ENCODE results near the gene KCNQ1. TPM values are rescaled to one million over a fixed set of nuclear protein-coding genes. Genes with fewer than 3 reads are reported as not detected.

Gene KCNQ1
- total RNA-seq, 1 experiment from 2014 or later: 10.7 TPM

DNA sequence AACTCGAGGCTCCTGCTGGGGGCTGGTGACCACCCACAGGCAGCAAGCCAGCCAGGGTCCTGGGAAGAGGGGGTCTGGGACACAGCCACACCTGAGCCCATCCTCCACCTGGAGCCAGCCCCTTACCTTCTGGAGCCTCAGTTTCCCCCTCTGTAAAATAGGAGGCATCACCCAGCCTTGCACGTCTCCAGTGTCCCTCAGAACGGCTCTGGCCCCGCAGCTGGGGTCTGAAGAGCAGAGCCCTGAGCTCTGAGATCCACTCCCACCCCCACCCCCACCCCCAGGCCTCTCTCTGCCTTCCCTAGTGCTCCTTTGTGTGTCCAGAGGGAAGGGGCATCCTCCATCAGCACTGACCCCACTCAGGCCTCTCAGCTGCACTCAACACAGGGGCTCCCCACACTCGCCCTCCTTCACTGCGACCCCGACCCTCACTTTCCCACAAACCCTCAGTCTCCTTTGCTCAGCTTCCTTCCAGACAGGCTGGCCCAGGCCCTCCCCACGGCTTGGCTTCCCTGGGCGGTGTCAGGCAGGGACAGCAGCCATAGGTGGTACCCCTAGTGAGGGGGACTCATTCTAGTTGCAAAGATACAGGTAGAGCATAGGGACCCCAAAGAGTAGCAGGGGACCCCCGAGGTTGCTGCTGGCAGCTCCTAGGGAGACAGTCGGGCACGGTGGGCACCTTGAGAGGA, 288.3 kb downstream of the KCNQ1 start (continued):
- TF ChIP-seq, protein P1, sequence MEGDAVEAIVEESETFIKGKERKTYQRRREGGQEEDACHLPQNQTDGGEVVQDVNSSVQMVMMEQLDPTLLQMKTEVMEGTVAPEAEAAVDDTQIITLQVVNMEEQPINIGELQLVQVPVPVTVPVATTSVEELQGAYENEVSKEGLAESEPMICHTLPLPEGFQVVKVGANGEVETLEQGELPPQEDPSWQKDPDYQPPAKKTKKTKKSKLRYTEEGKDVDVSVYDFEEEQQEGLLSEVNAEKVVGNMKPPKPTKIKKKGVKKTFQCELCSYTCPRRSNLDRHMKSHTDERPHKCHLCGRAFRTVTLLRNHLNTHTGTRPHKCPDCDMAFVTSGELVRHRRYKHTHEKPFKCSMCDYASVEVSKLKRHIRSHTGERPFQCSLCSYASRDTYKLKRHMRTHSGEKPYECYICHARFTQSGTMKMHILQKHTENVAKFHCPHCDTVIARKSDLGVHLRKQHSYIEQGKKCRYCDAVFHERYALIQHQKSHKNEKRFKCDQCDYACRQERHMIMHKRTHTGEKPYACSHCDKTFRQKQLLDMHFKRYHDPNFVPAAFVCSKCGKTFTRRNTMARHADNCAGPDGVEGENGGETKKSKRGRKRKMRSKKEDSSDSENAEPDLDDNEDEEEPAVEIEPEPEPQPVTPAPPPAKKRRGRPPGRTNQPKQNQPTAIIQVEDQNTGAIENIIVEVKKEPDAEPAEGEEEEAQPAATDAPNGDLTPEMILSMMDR (IDR thresholded peaks at IDR 0.05 in 2 of 3, conservative IDR thresholded peaks at IDR 0.05 in 1 of 3; ENCODE audit: borderline replicate concordance in 1 of 3, insufficient read depth in 1 of 3, low read depth in 2 of 3, low read length in 2 of 3): no peak
- TF ChIP-seq SP1 (IDR thresholded peaks at IDR 0.05; ENCODE audit: low read depth) (no peak), CBX3 (IDR thresholded peaks at IDR 0.05; ENCODE audit: low read depth) (no peak), TCF7L2 (IDR thresholded peaks at IDR 0.05; ENCODE audit: borderline replicate concordance, extremely low read depth, insufficient read depth, insufficient read length) (no peak)
- TF ChIP-seq, protein P2, sequence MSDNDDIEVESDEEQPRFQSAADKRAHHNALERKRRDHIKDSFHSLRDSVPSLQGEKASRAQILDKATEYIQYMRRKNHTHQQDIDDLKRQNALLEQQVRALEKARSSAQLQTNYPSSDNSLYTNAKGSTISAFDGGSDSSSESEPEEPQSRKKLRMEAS (IDR thresholded peaks at IDR 0.05): no peak

GRCh38 chr11:2734181-2735052, 289.6 kb downstream of the KCNQ1 start:
- Histone ChIP-seq H3K4me2 (ENCODE audit: low read length) (no peak overlapping the region), H3K9ac (ENCODE audit: low read length) (no peak overlapping the region), H3K27ac (ENCODE audit: low read depth, low read length) (no peak overlapping the region), H3K9me2 (ENCODE audit: insufficient read depth) (no peaks in the 10 kb centered on the region), H4K20me1 (ENCODE audit: insufficient read depth) (no peaks in the 10 kb centered on the region), H2AFZ (ENCODE audit: low read depth, low read length, poor library complexity, severe bottlenecking) (no peak overlapping the region), H3K36me3 (ENCODE audit: control insufficient read depth in 1 of 2, insufficient read depth in 2 of 2, low read length in 2 of 2) (no peaks in the 10 kb centered on the region), H3K4me3 (replicated peaks in 1 of 2; ENCODE audit: low read depth in 1 of 2, low read length in 2 of 2) (no peak overlapping the region), H3K9me3 (ENCODE audit: control insufficient read depth in 1 of 2, insufficient read depth in 1 of 2, low read depth in 1 of 2, low read length in 2 of 2) (no peaks in the 10 kb centered on the region), H3K27me3 (ENCODE audit: insufficient read depth, low read length) (no peaks in the 10 kb centered on the region), H3K4me1 (ENCODE audit: control insufficient read depth in 1 of 2, insufficient read depth in 2 of 2, low read length in 2 of 2) (peaks cover 0 to 5% of the 10 kb centered on the region in 2 experiments; a peak in 1 of 4 replicates), H3K79me2 (ENCODE audit: insufficient read depth, low read length) (no peaks in the 10 kb centered on the region)
- POLR2A ChIA-PET: no interaction called here
- RAD21 ChIA-PET (ENCODE audit: low non-redundant PET in 1 of 2, low total read pairs in 2 of 2, uncharacterized antibody in 2 of 2, unreplicated experiment in 2 of 2): no interaction called here
- DNase-seq (ENCODE audit: low read depth, low spot score) (no peak), ATAC-seq (no peak)
- CTCF ChIA-PET: no interaction called here
- TF ChIP-seq EGR1 (IDR thresholded peaks at IDR 0.05; ENCODE audit: low read depth): no peak
- no peak for TF ChIP-seq CEBPB (IDR thresholded peaks at IDR 0.05; ENCODE audit: low read depth)
- TF ChIP-seq SRF (IDR thresholded peaks at IDR 0.05; ENCODE audit: low read depth): no peak
- no peak for TF ChIP-seq FOSL1 (IDR thresholded peaks at IDR 0.05; ENCODE audit: low read depth)
- no peak for TF ChIP-seq ZNF274 (IDR thresholded peaks at IDR 0.05; ENCODE audit: low read depth, low read length)
- BruUV-seq (replicated peaks): no TSS peak
- intact Hi-C loops (cut with micrococcal nuclease): no loop called here
